Measurements from ENCODE around the gene DPH3. TPM values are rescaled to one million over a fixed set of nuclear protein-coding genes. Genes with fewer than 3 reads are reported as not detected.

The DPH3 gene
- polyA plus RNA-seq, 2 of the 4 experiments (the other 2 are of a cell fraction) = 20.5 to 34.7 TPM

- POLR2A ChIA-PET = no interaction called here
- DNase-seq (ENCODE audit: low read depth in 1 of 2, low spot score in 1 of 2) (no peak), FAIRE-seq (no peak), ATAC-seq (no peak)
- 87% methylated on average over 6 of the region's 6 CpGs for WGBS (ENCODE audit: missing lambda C conversion rate)
- no peaks in the 10 kb centered on the region for H3K4me1 ChIP-seq
- TF ChIP-seq MAFK (IDR thresholded peaks at IDR 0.05; ENCODE audit: partially characterized antibody) = no peak
- TF ChIP-seq HOXA7 (CRISPR knock-in tag; IDR thresholded peaks at IDR 0.05) = no peak
- no peak for TF ChIP-seq BCL3 (IDR thresholded peaks at IDR 0.05)
- no peak for TF ChIP-seq KDM5A (IDR thresholded peaks at IDR 0.05)
- 0 out of 3 replicates have a peak, but pooled peaks cover 5% of the 10 kb centered on the region for H3K9me3 ChIP-seq
- H3K4me2 ChIP-seq = no peak overlapping the region
- no peak overlapping the region for H3K4me3 ChIP-seq
- no peak overlapping the region for H3K27ac ChIP-seq
- CTCF ChIA-PET = interaction anchor here (1.0 to 3.0 kb wide), 2 partner anchors 11 to 249 kb away, joined by 4 to 16 read pairs; no protein-coding TSS in a partner anchor
Observed at GRCh38 chr3:16301507-16301906, 36.8 kb upstream of the DPH3 start.

GRCh38 chr3:16300881-16301359 lies 36.2 kb upstream of the DPH3 start:
- Histone ChIP-seq H3K4me1 (no peaks in the 10 kb centered on the region), H3K27ac (no peak overlapping the region), H3K4me2 (no peak overlapping the region), H3K4me3 (no peak overlapping the region), H3K9me3 (0 out of 3 replicates have a peak, but pooled peaks cover 5% of the 10 kb centered on the region)
- no peak for ATAC-seq
- CTCF ChIA-PET = interaction anchor here (1.0 to 3.0 kb wide), 2 partner anchors 10 to 249 kb away, joined by 4 to 16 read pairs; no protein-coding TSS in a partner anchor
- 98% methylated on average over 2 of the region's 2 CpGs for WGBS (ENCODE audit: missing lambda C conversion rate)
- POLR2A ChIA-PET = no interaction called here
- DNase-seq (ENCODE audit: low read depth in 1 of 2, low spot score in 1 of 2) = no peak
- FAIRE-seq = no peak
- TF ChIP-seq NFE2L2 (conservative IDR thresholded peaks at IDR 0.05; ENCODE audit: low read length) (no peak), TFCP2L1 (CRISPR knock-in tag; IDR thresholded peaks at IDR 0.05) (no peak), HOXB5 (CRISPR knock-in tag; IDR thresholded peaks at IDR 0.05) (no peak), MAX (IDR thresholded peaks at IDR 0.05) (no peak), RCOR1 (IDR thresholded peaks at IDR 0.05; ENCODE audit: low read depth, low read length) (no peak), ZFP36 (IDR thresholded peaks at IDR 0.05; ENCODE audit: borderline replicate concordance, partially characterized antibody) (no peak), MYC (IDR thresholded peaks at IDR 0.05; ENCODE audit: borderline replicate concordance, low read length) (no peak), ZNF302 (CRISPR knock-in tag; IDR thresholded peaks at IDR 0.05) (no peak), HMGXB4 (CRISPR knock-in tag; IDR thresholded peaks at IDR 0.05; ENCODE audit: borderline replicate concordance) (no peak), EHMT2 (IDR thresholded peaks at IDR 0.05; ENCODE audit: low read depth) (no peak), POLR2A (IDR thresholded peaks at IDR 0.05; ENCODE audit: low read length) (no peak), RARB (CRISPR knock-in tag; IDR thresholded peaks at IDR 0.05) (no peak), RNF2 (IDR thresholded peaks at IDR 0.05; ENCODE audit: borderline replicate concordance, low read depth) (no peak), EHF (CRISPR knock-in tag; IDR thresholded peaks at IDR 0.05) (no peak), RFX5 (IDR thresholded peaks at IDR 0.05) (no peak), CHD4 (IDR thresholded peaks at IDR 0.05; ENCODE audit: borderline replicate concordance) (no peak)

GRCh38 chr3:16300307-16300706 lies 35.6 kb upstream of the DPH3 start:
- ChIA-PET CTCF (interaction anchor here (3.0 kb wide), 1 partner anchor 10 kb away, joined by 16 read pairs; no protein-coding TSS in a partner anchor), POLR2A (no interaction called here)
- ATAC-seq (no peak), DNase-seq (ENCODE audit: low read depth in 1 of 2, low spot score in 1 of 2) (no peak), FAIRE-seq (no peak)
- H3K9me3 ChIP-seq = 0 out of 3 replicates have a peak, but pooled peaks cover 5% of the 10 kb centered on the region
- H3K27ac ChIP-seq = no peak overlapping the region
- WGBS (ENCODE audit: missing lambda C conversion rate) = 96% methylated on average over 2 of the region's 2 CpGs
- no peak overlapping the region for H3K4me3 ChIP-seq
- no peaks in the 10 kb centered on the region for H3K4me1 ChIP-seq
- no peak overlapping the region for H3K4me2 ChIP-seq
- no peak for TF ChIP-seq ESRRA (IDR thresholded peaks at IDR 0.05; ENCODE audit: borderline replicate concordance, low read length)
- no peak for TF ChIP-seq HOXA7 (CRISPR knock-in tag; IDR thresholded peaks at IDR 0.05)
- TF ChIP-seq SMC3 (IDR thresholded peaks at IDR 0.05) = no peak
- TF ChIP-seq JUN (IDR thresholded peaks at IDR 0.05) = no peak
- TF ChIP-seq MAX (IDR thresholded peaks at IDR 0.05) = no peak
- TF ChIP-seq PHF8 (IDR thresholded peaks at IDR 0.05; ENCODE audit: borderline replicate concordance, low read depth) = no peak
- no peak for TF ChIP-seq EHF (CRISPR knock-in tag; IDR thresholded peaks at IDR 0.05)
- TF ChIP-seq MYC (IDR thresholded peaks at IDR 0.05; ENCODE audit: borderline replicate concordance, low read length) = no peak
- no peak for TF ChIP-seq PBX3 (IDR thresholded peaks at IDR 0.05)
- no peak for TF ChIP-seq RFX5 (IDR thresholded peaks at IDR 0.05)
- TF ChIP-seq E2F6 (IDR thresholded peaks at IDR 0.05; ENCODE audit: borderline replicate concordance, low read depth) = no peak
- no peak for TF ChIP-seq MAFK (IDR thresholded peaks at IDR 0.05; ENCODE audit: partially characterized antibody)
- TF ChIP-seq TFCP2L1 (CRISPR knock-in tag; IDR thresholded peaks at IDR 0.05) = no peak
- no peak for TF ChIP-seq EHMT2 (IDR thresholded peaks at IDR 0.05; ENCODE audit: low read depth)
- no peak for TF ChIP-seq MAZ (IDR thresholded peaks at IDR 0.05; ENCODE audit: borderline replicate concordance, low read depth, low read length)
